Trophoblast cell (in vitro differentiated cells and primary cell): ENCODE measurements around the gene NEDD9.

ENCODE experiments used
- DNase-seq, 2 donors: peaks; one replicate each; pipeline ENCODE4 v3.0.0-alpha.2; 2016
- H2AFZ ChIP-seq: 2 replicates; pipeline ENCODE4 v1.6.1; 2013; ENCODE audit warnings: low read length, moderate library complexity, mild to moderate bottlenecking; ENCODE audit not compliant: insufficient read depth, poor library complexity
- H2AK5ac ChIP-seq: 2 replicates; pipeline ENCODE4 v1.6.1; 2013; ENCODE audit warnings: mild to moderate bottlenecking, low read length
- H2BK120ac ChIP-seq: 2 replicates; pipeline ENCODE4 v1.6.1; 2013; ENCODE audit warnings: low read length, mild to moderate bottlenecking, moderate library complexity; ENCODE audit not compliant: insufficient read depth, poor library complexity
- H2BK12ac ChIP-seq: 2 replicates; pipeline ENCODE4 v1.6.1; 2013; ENCODE audit warnings: mild to moderate bottlenecking, low read length, moderate library complexity
- H2BK5ac ChIP-seq: 2 replicates; pipeline ENCODE4 v1.6.1; 2013; ENCODE audit warnings: low read length, low read depth, moderate library complexity, mild to moderate bottlenecking; ENCODE audit not compliant: poor library complexity
- H3K14ac ChIP-seq: 2 replicates; pipeline ENCODE4 v1.6.1; 2013; ENCODE audit warnings: mild to moderate bottlenecking, low read length
- H3K18ac ChIP-seq: 2 replicates; pipeline ENCODE4 v1.6.1; 2013; ENCODE audit warnings: mild to moderate bottlenecking, low read length
- H3K23ac ChIP-seq: 2 replicates; pipeline ENCODE4 v1.6.1; 2013; ENCODE audit warnings: low read length
- H3K27ac ChIP-seq: 2 replicates; pipeline ENCODE4 v1.5.1; 2013; ENCODE audit warnings: low read depth, mild to moderate bottlenecking, inconsistent platforms, low read length, moderate library complexity
- H3K27me3 ChIP-seq: 2 replicates; pipeline ENCODE4 v1.6.1; 2013; ENCODE audit warnings: inconsistent platforms, mild to moderate bottlenecking, low read length, moderate library complexity; ENCODE audit not compliant: insufficient read depth
- H3K36me3 ChIP-seq, 2 experiments: 1 replicate in 1 of 2; 2 replicates in 1 of 2; pipeline ENCODE4 v1.6.1; 2013; ENCODE audit warnings: low read length in 2 of 2, mild to moderate bottlenecking in 2 of 2, moderate library complexity in 1 of 2; ENCODE audit not compliant: insufficient read depth in 2 of 2, control insufficient read depth in 1 of 2
- H3K4ac ChIP-seq: 2 replicates; pipeline ENCODE4 v1.6.1; 2013; ENCODE audit warnings: low read depth, mild to moderate bottlenecking, low read length, moderate library complexity
- H3K4me1 ChIP-seq, 2 experiments: 1 replicate in 1 of 2; 2 replicates in 1 of 2; pipeline ENCODE4 v1.6.1; 2013; ENCODE audit warnings: low read length in 2 of 2, mild to moderate bottlenecking in 2 of 2, moderate library complexity in 1 of 2; ENCODE audit not compliant: insufficient read depth in 2 of 2, control insufficient read depth in 1 of 2
- H3K4me2 ChIP-seq: 2 replicates; pipeline ENCODE4 v1.6.1; 2013; ENCODE audit warnings: inconsistent platforms, mild to moderate bottlenecking, low read length, moderate library complexity
- H3K4me3 ChIP-seq: 2 replicates; pipeline ENCODE4 v1.5.1; 2013; ENCODE audit warnings: mild to moderate bottlenecking, low read depth, low read length, inconsistent platforms
- H3K79me1 ChIP-seq: one replicate; pipeline ENCODE4 v1.6.1; 2013; ENCODE audit warnings: low read length
- H3K79me2 ChIP-seq: 2 replicates; pipeline ENCODE4 v1.6.1; 2013; ENCODE audit warnings: low read length, mild to moderate bottlenecking; ENCODE audit not compliant: control insufficient read depth, insufficient read depth, poor library complexity
- H3K9ac ChIP-seq: 2 replicates; pipeline ENCODE4 v1.6.1; 2013; ENCODE audit warnings: mild to moderate bottlenecking, low read length
- H3K9me3 ChIP-seq: 2 replicates; pipeline ENCODE4 v1.6.1; 2013; ENCODE audit warnings: low read depth, mild to moderate bottlenecking, control low read depth, inconsistent platforms, low read length; ENCODE audit not compliant: insufficient read depth
- H4K12ac ChIP-seq: 2 replicates; pipeline ENCODE4 v1.6.1; 2013; ENCODE audit warnings: low read depth, mild to moderate bottlenecking, low read length, moderate library complexity
- H4K8ac ChIP-seq: 2 replicates; pipeline ENCODE4 v1.6.1; 2013; ENCODE audit warnings: low read depth, mild to moderate bottlenecking, low read length, moderate library complexity
- H4K91ac ChIP-seq: one replicate; pipeline ENCODE4 v1.6.1; 2013; ENCODE audit warnings: low read depth, mild to moderate bottlenecking, low read length, moderate library complexity
- WGBS: extraction: QIAGEN DNeasy Blood & Tissue Kit; methylation state at CpG from one replicate; pipeline ENCODE4 v1.1.7; 2013; ENCODE audit warnings: missing lambda C conversion rate; ENCODE audit not compliant: insufficient read length, insufficient coverage; ENCODE audit errors: extremely low coverage; 5-methylcytosine and 5-hydroxymethylcytosine counted together

The NEDD9 gene

DNA sequence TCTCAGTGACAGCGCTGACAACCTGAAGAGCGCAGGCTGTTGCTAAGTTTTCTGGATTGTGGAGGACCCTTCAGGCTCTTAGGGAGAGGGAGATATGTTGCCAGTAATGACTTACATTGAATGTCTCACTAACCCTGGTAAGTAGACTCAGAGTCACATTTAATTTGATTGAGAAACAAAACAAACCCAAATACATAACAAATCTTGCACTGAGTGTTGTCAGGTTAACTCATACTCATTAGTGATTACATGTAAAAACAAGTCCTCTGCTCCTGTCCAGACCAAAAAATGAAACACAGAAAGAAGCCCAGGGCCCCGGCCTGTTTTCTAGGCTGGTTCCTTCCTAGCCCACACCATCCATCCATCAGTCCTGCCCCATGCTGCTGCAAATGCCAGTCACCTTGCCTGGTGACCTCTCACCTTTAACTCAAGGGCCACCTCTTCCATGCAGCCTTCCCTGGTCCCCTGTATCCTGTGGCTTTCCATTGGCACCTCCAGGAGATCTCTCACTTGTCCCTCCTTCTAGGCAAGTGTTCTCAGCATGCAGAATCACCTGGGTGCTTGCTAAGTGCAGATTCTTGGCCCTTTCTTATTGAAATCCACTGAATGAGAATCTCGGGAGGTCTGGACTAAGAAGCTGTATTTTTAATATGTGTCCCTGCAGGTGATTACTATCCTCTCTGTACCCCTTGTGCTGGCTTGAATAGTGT lies 86.2 kb downstream of the NEDD9 start:
- Histone ChIP-seq H2BK120ac (peak overlapping the region; percentile 8), H3K4me3 (no peak overlapping the region), H3K4me2 (no peak overlapping the region), H2BK5ac (no peak overlapping the region), H2AFZ (peak overlapping the region; percentile 5), H2AK5ac (peak overlapping the region; percentile 55), H3K23ac (no peak overlapping the region), H4K8ac (no peak overlapping the region), H3K36me3 (no peaks in the 10 kb centered on the region), H3K14ac (peak overlapping the region; percentile 26), H3K9ac (no peak overlapping the region), H3K27ac (no peak overlapping the region), H4K91ac (peak overlapping the region; percentile 75), H2BK12ac (peak overlapping the region; percentile 33), H3K4ac (no peak overlapping the region), H3K79me1 (peaks cover 14% of the 10 kb centered on the region), H3K27me3 (no peaks in the 10 kb centered on the region), H3K79me2 (no peaks in the 10 kb centered on the region), H3K4me1 (peaks cover 5% of the 10 kb centered on the region in 2 experiments), H3K9me3 (no peaks in the 10 kb centered on the region), H3K18ac (peak overlapping the region; percentile 68), H4K12ac (no peak overlapping the region)
- WGBS: no CpG with 5 or more reads among the region's 4 CpGs
- DNase-seq: no peak

- no peak overlapping the region for H3K9ac ChIP-seq
- no peak overlapping the region for H3K4ac ChIP-seq
- peak; percentile 51 to 85 for DNase-seq
- peaks cover 5 to 11% of the 10 kb centered on the region in 2 experiments for H3K4me1 ChIP-seq
- H3K27ac ChIP-seq: no peak overlapping the region
- peak overlapping the region; percentile 23 for H2BK12ac ChIP-seq
- no peak overlapping the region for H3K4me3 ChIP-seq
- no peak overlapping the region for H2BK120ac ChIP-seq
- peaks cover 14% of the 10 kb centered on the region for H3K79me1 ChIP-seq
- no peak overlapping the region for H4K8ac ChIP-seq
- H3K18ac ChIP-seq: no peak overlapping the region
- no CpG with 5 or more reads among the region's 6 CpGs for WGBS
- H2BK5ac ChIP-seq: no peak overlapping the region
- H4K12ac ChIP-seq: no peak overlapping the region
- H3K36me3 ChIP-seq: no peaks in the 10 kb centered on the region
- H3K9me3 ChIP-seq: no peaks in the 10 kb centered on the region
- no peak overlapping the region for H3K14ac ChIP-seq
- no peak overlapping the region for H3K4me2 ChIP-seq
- no peak overlapping the region for H2AK5ac ChIP-seq
- H3K23ac ChIP-seq: no peak overlapping the region
- H4K91ac ChIP-seq: peak overlapping the region; percentile 73
- no peaks in the 10 kb centered on the region for H3K27me3 ChIP-seq
- no peak overlapping the region for H2AFZ ChIP-seq
- no peaks in the 10 kb centered on the region for H3K79me2 ChIP-seq
Observed at GRCh38 chr6:11144393-11144851, 88.0 kb downstream of the NEDD9 start.

GRCh38 chr6:11143394-11144371 lies 88.8 kb downstream of the NEDD9 start:
- Histone ChIP-seq H2BK120ac (peak overlapping the region; percentile 52), H3K79me1 (peaks cover 14% of the 10 kb centered on the region), H4K91ac (peak overlapping the region; percentile 61), H4K8ac (no peak overlapping the region), H3K27me3 (no peaks in the 10 kb centered on the region), H2AFZ (peak overlapping the region; percentile 15), H3K4me1 (peaks cover 5 to 11% of the 10 kb centered on the region in 2 experiments), H3K79me2 (no peaks in the 10 kb centered on the region), H3K27ac (peak overlapping the region; percentile 66), H3K23ac (no peak overlapping the region), H2AK5ac (no peak overlapping the region), H3K9me3 (no peaks in the 10 kb centered on the region), H3K18ac (no peak overlapping the region), H3K4me3 (no peak overlapping the region), H3K9ac (no peak overlapping the region), H2BK12ac (no peak overlapping the region), H3K14ac (no peak overlapping the region), H3K36me3 (no peaks in the 10 kb centered on the region), H4K12ac (no peak overlapping the region), H2BK5ac (peak overlapping the region; percentile 38), H3K4ac (no peak overlapping the region), H3K4me2 (no peak overlapping the region)
- peak; percentile 91 to 95 for DNase-seq
- WGBS: no CpG with 5 or more reads among the region's 10 CpGs

- Histone ChIP-seq H2AFZ (no peak overlapping the region), H3K14ac (no peak overlapping the region), H3K4me1 (peaks cover 5 to 11% of the 10 kb centered on the region in 2 experiments), H3K36me3 (no peaks in the 10 kb centered on the region), H4K8ac (no peak overlapping the region), H3K4me2 (no peak overlapping the region), H3K27me3 (no peaks in the 10 kb centered on the region), H3K4ac (no peak overlapping the region), H3K79me1 (peaks cover 14% of the 10 kb centered on the region), H3K23ac (no peak overlapping the region), H3K79me2 (no peaks in the 10 kb centered on the region), H2AK5ac (no peak overlapping the region), H2BK5ac (no peak overlapping the region), H3K4me3 (no peak overlapping the region), H4K12ac (no peak overlapping the region), H3K9me3 (no peaks in the 10 kb centered on the region), H3K27ac (no peak overlapping the region), H3K18ac (no peak overlapping the region), H2BK12ac (no peak overlapping the region), H2BK120ac (no peak overlapping the region), H4K91ac (peak overlapping the region; percentile 61), H3K9ac (no peak overlapping the region)
- WGBS: no CpG with 5 or more reads among the region's 8 CpGs
- DNase-seq: no peak
Observed at GRCh38 chr6:11142296-11143027, 90.0 kb downstream of the NEDD9 start.
